Left renal pelvis (tissue), 4 donors: ENCODE measurements around the gene ASB2. TPM values are rescaled to one million over a fixed set of nuclear protein-coding genes. Genes with fewer than 3 reads are reported as not detected.

Experiments used
- DNase-seq, 4 donors: peaks; one replicate each; pipeline ENCODE4 v3.0.0-alpha.2; 2013; ENCODE audit warnings: low read depth in 4 of 4, low spot score in 3 of 4
- polyA plus RNA-seq, 4 donors: library from polyadenylated mRNA; unstranded; fragments of 120-200 nt; gene quantifications; one replicate each; pipeline ENCODE4 v1.2.1, GENCODE V29; 2013; ENCODE audit not compliant: insufficient read length in 4 of 4

The ASB2 gene
- polyA plus RNA-seq, 4 donors = 0.10 to 0.39 (median 0.33) TPM

DNA sequence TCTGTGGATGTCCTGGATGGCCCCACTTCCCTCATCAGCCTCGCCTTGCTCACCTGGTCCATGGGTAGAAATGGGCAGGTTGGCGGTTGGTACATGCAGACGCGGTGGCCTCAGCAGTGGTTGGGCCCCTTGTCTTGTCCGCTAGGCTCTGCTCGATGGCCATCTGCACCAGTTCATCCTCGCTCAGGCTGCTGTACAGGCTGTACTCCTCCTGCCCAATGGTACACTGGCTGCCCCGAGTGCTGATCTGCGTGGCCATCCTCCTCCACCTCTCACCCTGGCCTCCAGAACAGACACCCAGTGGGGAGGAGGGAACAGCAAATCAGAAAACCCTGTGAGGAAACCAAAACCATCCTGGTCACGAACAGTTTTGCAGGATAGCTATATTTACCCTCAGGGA, 12.1 kb downstream of the ASB2 start:
- DNase-seq = no peak

- no peak for DNase-seq
Measured at GRCh38 chr14:93963692-93964091, 12.7 kb downstream of the ASB2 start.

DNA sequence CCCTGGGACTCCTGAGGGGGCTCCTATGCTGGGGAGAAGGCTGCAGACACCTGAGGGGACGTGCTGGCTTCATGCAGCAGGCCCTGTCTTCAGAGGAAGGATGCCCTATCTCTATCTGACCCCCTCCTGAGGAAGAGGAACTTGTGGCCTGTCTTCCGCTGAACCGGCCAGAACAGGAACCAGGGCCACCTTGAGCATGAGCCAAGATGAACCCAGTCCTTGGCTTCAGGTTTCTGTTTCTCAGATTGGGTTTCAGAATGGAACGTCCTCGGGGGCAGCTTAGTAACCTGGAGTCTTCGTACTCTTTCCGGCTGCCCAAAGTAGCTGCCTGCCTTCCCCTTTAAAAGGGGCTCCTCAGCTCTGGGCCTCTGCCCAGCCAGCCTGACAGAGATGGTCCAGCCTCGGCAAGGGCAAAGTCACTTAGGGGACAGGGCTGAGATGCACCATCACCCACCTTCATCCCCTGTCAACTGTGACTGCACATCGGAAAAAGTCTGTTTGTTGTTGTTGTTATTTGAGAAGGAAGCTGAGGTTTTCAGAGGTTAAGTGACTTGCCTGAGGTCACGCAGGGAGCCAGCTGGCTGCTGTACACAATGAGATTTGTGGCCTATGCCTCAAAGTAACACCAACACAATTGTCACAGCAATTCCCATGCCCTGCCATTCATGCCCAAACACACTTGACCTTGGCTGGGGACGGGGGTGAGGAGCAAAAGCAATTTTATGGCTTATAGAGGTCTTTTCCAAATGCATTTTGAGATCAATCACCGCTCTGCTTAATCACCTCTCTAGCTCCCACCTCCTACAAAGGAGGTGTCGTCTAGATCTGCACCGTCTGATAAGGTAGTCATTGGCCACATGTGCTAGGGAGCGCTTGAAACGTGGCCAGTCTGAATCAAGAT, 13.4 kb downstream of the ASB2 start:
- DNase-seq = no peak

- no peak for DNase-seq
Measured at GRCh38 chr14:93961620-93962019, 14.8 kb downstream of the ASB2 start.

DNA sequence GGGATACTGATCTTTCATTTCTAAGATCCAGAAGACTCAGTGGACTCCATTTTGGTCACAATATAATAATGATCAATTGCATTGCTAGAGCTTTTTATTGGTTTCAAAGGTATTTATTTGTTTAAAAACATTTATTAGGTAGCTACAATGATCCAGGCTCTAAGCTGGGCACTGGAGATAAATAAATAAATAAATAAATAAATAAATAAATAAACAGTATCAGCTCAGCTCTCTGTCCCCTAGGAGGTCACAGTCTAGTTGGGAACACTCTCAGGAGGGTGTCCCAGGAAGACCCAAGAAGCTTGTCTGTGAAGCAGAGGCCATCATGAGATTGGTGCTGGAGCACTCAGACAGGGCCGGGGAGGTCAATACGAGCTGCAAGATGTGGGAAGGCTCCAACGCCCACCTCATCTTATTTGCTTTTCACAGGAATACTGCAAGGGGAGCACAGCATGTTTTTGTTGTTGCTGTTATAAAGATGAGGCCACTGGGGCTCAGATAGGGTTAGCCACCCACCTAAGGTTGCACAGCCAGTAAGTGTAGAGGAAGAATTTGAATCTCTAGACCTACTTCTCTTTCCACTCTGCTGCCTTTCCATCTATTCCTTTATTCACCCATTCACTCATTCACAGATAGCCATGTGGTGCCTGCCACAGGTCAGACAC, 15.5 kb downstream of the ASB2 start:
- DNase-seq = no peak

GRCh38 chr14:93960108-93960475, 16.3 kb downstream of the ASB2 start:
- DNase-seq = no peak

DNA sequence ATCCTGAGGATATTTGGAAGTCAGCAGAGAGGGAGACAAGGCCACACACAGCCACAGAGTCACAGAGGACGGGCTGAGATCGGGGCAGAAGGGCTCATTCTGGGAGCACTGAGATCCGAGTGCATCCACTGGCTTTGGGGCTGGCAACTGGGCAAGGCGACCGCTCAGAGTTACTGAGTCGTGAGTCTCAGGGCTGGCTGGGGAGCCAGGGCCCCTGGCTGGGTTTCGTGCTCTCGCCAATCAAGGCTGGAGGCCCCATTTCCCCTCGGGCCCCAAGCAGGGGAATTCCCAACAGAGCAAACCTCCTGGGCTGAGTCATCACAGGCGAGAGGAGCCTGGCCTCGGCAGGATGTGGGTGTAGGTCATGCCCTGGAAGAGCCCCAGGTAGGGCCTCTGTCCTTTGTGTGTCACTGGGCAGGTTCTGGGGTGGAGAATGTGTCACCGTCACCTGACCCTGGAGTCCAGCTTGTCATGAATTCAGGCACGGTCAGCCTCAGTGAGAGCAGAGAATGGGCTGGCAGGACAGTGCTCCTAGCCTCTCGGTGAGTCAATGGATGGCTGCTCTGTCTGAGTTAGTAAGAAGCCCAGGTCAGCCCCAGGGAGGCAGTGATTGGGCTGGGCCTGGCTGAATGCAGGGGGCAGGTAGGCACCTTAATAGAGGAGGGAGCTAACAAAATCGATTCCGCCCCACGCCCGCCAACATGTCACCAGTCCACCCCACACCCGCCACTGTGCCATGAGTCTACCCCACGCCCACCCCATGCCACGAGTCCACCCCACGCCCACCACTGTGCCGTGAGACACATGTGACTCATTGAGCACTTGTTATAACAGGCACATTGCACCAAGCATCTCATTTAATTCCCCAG, 16.9 kb downstream of the ASB2 start:
- no peak for DNase-seq

- no peak for DNase-seq
Measured at GRCh38 chr14:93958567-93959238, 17.7 kb downstream of the ASB2 start.

DNA sequence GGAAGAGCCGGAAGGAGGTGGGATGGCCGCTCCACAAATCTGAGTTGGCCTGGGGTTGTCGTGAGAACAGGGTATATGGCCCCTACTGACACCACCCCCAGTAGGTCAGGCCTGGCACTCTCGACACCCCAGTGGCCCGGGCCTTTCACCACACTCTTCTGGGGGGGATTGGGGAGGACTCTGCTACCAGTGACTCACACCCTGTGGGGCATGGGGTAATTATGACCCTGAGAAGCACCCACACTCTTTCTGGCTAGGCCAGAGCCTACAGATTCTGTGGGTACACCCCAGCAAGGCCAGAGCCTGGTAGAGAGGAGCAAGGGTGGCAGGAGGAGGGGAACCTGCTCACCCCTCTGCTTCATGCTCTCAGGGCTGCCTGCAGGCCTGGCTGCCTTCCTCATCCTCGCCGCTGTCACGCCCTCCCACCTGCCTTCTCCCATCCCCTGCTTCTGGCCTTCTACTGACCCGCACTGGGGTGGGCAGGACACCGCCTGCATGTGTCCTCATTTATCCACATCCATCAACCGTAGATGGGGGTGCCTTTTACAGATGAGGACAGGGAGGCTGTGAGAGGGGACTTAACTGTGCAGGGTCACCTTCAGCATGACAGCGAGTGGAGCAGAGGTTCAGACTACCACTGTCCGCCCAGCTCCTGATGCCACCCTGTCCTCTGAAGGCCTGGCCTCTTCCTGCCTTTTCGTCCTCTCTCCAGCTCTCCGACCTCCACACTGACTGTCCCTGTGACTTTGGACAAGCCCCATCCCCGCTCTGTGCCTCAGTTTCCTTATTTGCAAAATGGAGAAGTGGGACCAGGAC, 18.4 kb downstream of the ASB2 start:
- no peak for DNase-seq

DNA sequence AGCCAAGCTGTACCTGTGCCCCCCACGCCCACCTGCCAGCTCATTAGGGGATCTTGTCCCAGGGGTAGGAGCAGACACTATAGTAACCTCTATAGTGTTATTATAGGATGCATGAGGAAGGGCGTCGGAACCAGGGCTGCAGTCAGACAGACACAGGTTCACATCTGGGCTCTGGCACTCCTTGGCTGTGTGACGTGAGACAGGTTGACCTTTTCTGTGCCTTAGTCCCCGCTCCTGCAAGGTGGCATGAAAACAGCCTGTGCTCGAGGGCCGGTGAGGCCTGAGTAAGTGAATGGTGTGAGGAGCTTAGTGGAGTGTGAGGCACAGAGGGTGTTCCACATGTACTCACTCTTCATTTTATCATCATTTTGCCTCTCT, 19.0 kb downstream of the ASB2 start:
- no peak for DNase-seq

- DNase-seq = no peak
Measured at GRCh38 chr14:93956514-93957332, 19.6 kb downstream of the ASB2 start.

GRCh38 chr14:93955850-93956481, 20.4 kb downstream of the ASB2 start:
- DNase-seq = no peak

DNA sequence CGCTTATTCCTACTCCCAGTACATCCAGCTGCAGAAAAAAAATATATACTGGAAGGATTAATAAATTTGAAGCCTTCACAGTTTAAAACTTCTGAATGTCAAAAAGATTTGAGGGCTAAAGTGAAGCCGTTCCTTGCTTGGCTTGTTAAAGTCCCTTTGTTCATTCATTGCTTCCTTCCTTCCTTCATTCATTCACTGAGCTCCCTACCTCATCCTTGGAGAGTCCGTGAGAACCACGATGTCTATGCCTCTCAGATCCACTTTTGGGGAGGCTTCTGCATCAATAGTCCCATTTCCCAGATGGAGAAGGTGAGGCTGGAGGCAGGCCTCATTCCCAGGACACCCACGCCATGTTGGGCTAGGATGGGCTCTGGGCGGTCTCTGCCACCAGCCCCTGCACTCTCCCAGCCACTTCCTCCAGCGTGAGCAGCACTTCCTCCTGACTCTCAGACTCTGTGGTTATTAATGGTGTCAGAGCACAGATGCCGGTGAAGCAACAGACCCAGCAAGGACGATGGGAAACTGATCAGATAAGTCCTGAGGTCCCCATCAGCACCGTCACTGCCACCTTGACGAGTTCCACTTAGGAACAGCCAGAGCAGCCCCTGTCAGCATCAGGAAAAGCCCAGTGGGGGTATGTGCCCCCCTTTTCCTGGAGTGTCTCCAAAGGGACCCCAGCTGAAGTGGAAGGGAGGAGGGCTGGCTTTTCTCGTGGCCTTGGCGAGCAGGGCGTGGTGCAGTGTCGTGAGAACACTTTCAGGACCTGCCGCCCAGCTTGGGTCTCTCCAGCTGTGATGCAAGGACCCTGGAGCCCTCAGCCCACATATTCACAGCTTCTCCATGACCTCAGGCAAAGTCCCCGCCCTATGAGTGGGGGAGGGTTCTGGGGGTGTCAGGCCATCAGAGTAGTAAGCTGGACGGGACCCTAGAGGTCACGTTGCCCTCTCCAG, 21.2 kb downstream of the ASB2 start:
- DNase-seq = no peak

DNA sequence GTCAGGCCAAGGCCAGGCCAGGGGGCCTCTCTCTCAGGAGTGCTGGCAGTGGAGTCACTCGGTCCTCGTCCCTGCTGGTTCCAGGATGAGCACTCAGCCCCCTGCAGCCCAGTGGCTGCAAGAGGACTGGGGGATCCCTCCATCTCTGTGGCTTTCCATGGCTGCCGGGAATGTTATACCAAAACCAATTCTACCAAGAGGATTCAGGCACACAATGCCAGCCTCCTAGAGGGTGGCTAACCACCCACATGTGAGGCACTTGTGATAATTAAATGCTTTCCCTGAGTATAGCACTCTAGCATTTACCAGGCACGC, 21.9 kb downstream of the ASB2 start:
- no peak for DNase-seq

DNA sequence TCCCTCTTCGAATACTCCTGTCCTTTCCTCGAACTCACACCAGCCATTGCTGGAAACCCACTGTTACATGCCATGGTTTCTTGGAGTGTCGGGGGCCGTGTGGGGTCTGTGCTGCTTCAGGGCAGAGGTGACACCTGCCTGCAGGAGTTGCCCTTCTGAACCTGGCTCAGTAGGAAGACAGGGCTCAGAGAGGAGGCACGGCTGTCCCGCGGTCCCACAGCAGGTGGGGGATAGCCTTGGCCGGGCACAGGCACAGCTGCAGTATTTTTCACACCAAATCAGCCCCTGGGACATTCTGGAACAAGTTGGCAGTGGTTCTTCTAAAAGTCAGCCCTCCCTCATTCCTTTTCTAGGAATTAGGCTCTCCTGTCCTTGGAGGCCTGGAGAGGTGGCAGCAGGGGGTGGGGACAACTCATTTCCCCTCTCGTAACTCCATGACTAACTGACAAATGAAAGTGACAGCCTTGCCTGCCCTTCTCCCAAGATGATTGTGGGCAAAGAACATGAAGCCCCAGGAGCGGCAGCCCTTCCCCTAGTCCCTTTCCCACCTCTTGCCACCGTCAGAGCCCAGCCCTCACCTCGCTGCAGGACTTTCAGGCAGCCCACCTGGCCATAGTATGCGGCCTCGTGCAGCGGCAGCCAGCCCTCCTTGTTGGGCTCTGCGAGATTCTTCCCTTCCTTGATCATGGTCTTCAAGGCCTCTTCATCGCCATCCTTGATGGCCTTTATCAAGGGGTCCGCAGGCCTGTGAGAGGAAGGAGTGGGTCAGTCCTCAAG, 22.4 kb downstream of the ASB2 start:
- no peak for DNase-seq

DNA sequence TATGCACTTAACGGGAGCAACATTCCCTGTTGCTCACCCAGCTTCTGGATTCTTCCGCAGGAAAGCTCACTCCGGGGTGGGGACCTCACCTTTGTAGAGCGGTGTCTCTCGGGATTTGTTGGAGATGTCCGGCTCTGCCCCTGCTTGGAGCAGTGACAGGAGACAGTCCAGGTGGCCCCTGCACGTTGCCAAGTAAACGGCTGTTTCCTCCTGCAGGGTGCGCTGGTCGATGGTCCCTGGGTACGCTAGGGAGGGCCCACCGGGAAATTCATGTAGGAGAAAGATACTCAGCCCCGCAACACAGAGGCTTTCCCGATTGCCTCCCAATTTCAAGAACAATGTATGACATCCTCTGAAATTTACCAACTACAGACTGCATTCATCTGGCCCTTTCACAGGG, 23.1 kb downstream of the ASB2 start:
- DNase-seq = no peak

DNA sequence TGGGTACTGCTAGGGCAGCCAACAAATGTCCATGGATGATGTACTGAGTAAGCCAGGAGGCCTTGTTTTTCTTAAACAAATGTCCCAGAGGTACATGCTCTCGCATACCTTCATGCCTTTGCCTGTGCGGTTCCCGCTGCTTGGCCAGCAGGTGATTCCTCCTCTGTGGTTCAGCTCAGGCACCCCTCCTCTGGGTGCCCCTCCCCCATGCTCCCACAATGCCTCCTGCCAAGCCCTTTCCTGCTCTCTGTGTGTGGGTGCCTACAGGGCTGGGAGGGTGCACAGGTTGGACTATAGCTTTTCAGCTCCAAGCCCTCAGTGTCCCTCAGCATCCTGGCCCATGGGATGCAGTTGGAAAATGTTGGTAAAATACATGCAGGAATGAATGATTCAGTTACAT, 23.5 kb downstream of the ASB2 start:
- no peak for DNase-seq
